ENCODE measurements around the gene RNF146. TPM values are rescaled to one million over a fixed set of nuclear protein-coding genes. Genes with fewer than 3 reads are reported as not detected.

Gene RNF146
- total and polyA plus RNA-seq, 9 of the 15 experiments (the other 6 are each of a cell fraction or from before 2014, with no cell fraction given) = 8.4 to 30.5 (median 17.5) TPM

- in situ Hi-C loops (cut with MboI) = loop anchor here (10.0 kb wide), 1 partner anchor 122 kb away; no protein-coding TSS in a partner anchor
- CTCF ChIA-PET (ENCODE audit: low intra/inter-chr PET ratio) = interaction anchor here (1.2 to 1.6 kb wide), 2 partner anchors 117 to 236 kb away, joined by 7 to 8 read pairs; no protein-coding TSS in a partner anchor
- no peaks in the 10 kb centered on the region for H3K9me3 ChIP-seq (replicated peaks; ENCODE audit: control insufficient read depth, insufficient read depth, low read depth, low read length)
- WGBS (ENCODE audit: insufficient coverage, low coverage, missing lambda C conversion rate) = 60% methylated on average over 6 of the region's 6 CpGs
- DNase-seq (ENCODE audit: extremely low read depth in 1 of 4, low spot score in 3 of 4) (peak; percentile 21 to 34 (median 28)), FAIRE-seq (no peak), ATAC-seq (0 out of 3 replicates have a peak, but pooled peaks have one; percentile 44)
- no peak overlapping the region for H3K27ac ChIP-seq (ENCODE audit: extremely low read depth, low read depth, low read length)
- POLR2A ChIA-PET = interaction anchor here (0.7 kb wide), 1 partner anchor 17 kb away, joined by 4 read pairs; no protein-coding TSS in a partner anchor
- peaks cover 11% of the 10 kb centered on the region; the same call in 1 of the 3 replicates for H3K36me3 ChIP-seq (ENCODE audit: control insufficient read depth, insufficient read depth, low read length)
- intact Hi-C loops (cut with micrococcal nuclease) = loop anchor here (1.0 to 5.0 kb wide), 4 partner anchors 40 to 234 kb away; partner anchors contain the start of gene ECHDC1
- H3K79me2 ChIP-seq (ENCODE audit: control insufficient read depth, insufficient read depth, low read length) = peaks cover 29% of the 10 kb centered on the region
- no TSS peak for BruUV-seq (replicated peaks)
- no peak overlapping the region for H2AFZ ChIP-seq (ENCODE audit: low read depth, low read length)
- H4K20me1 ChIP-seq (replicated peaks; ENCODE audit: control insufficient read depth, insufficient read depth, low read length) = no peaks in the 10 kb centered on the region; the same call in none of the 2 replicates
- no peaks in the 10 kb centered on the region for H3K9me1 ChIP-seq (ENCODE audit: control insufficient read depth, insufficient read depth, low read length)
- H3K4me1 ChIP-seq (replicated peaks in 1 of 2; ENCODE audit: control insufficient read depth in 2 of 2, insufficient read depth in 2 of 2, low read length in 2 of 2) = no peaks in the 10 kb centered on the region
- H3K4me2 ChIP-seq (ENCODE audit: insufficient read depth, low read length) = no peak overlapping the region
- H3K4me3 ChIP-seq = no peak overlapping the region
- H3K9ac ChIP-seq (ENCODE audit: insufficient read depth in 1 of 2, low read depth in 2 of 2, low read length in 2 of 2) = no peak overlapping the region
- H3K27me3 ChIP-seq (ENCODE audit: control insufficient read depth in 2 of 2, insufficient read depth in 2 of 2, low read length in 2 of 2) = no peaks in the 10 kb centered on the region
- no peak for TF ChIP-seq STAT5A (IDR thresholded peaks at IDR 0.05; ENCODE audit: borderline replicate concordance, low read length)
- TF ChIP-seq HMGN3 (IDR thresholded peaks at IDR 0.05; ENCODE audit: borderline replicate concordance, extremely low read depth, insufficient read length, low read depth, low read length) = no peak
- no peak for TF ChIP-seq ZNF696 (CRISPR knock-in tag; conservative IDR thresholded peaks at IDR 0.05)
- 0 out of 2 replicates have a peak, but pooled peaks have one; percentile 13 for TF ChIP-seq KLF16 (IDR thresholded peaks at IDR 0.05)
- TF ChIP-seq NRF1 (conservative IDR thresholded peaks at IDR 0.05 in 1 of 2, IDR thresholded peaks at IDR 0.05 in 1 of 2) = no peak
- no peak for TF ChIP-seq PML (IDR thresholded peaks at IDR 0.05; ENCODE audit: low read length)
- no peak for TF ChIP-seq ASH1L (IDR thresholded peaks at IDR 0.05; ENCODE audit: borderline replicate concordance, low read depth, partially characterized antibody)
- TF ChIP-seq ZNF384 (IDR thresholded peaks at IDR 0.05; ENCODE audit: low read depth, low read length) = no peak
- TF ChIP-seq ZBTB8A (IDR thresholded peaks at IDR 0.05; ENCODE audit: partially characterized antibody) = no peak
- no peak for TF ChIP-seq BRD4 (IDR thresholded peaks at IDR 0.05)
- peak; percentile 65 to 68 for TF ChIP-seq RAD21 (CRISPR knock-in tag; conservative IDR thresholded peaks at IDR 0.05 in 1 of 2, IDR thresholded peaks at IDR 0.05 in 1 of 2)
- TF ChIP-seq ZNF639 (CRISPR knock-in tag; conservative IDR thresholded peaks at IDR 0.05 in 1 of 2, IDR thresholded peaks at IDR 0.05 in 1 of 2) = no peak
- peak; percentile 47 to 71 (median 47); a peak in 4 of 6 replicates for TF ChIP-seq CTCF (IDR thresholded peaks at IDR 0.05 in 2 of 3, conservative IDR thresholded peaks at IDR 0.05 in 1 of 3; ENCODE audit: insufficient read depth in 2 of 3, low read depth in 1 of 3, low read length in 3 of 3)
Measured at GRCh38 chr6:127302728-127303660, 36.3 kb downstream of the RNF146 start.
